HAP-1 (cell line): Measurements from ENCODE around the gene ZNF235.
A peak's percentile ranks its signal among the peaks of the same experiment; 100 is the strongest.
"Not testable (repeated sequence)": the region's sequence is repeated elsewhere in the genome, so short reads cannot be mapped to it uniquely, and the experiment has no call there.

ENCODE experiments used
- DNase-seq, 2 experiments: peaks; one replicate each; pipeline ENCODE4 v3.0.0-alpha.2; 2016 to 2020; ENCODE audit warnings: low spot score in 2 of 2
- H3K27me3 ChIP-seq: fragments of 250-450 bp; sonication (Bioruptor Pico); 2 replicates; pipeline ENCODE4 v1.5.1; 2020; ENCODE audit warnings: low read depth, mild to moderate bottlenecking, moderate library complexity
- H3K36me3 ChIP-seq: fragments of 250-450 bp; sonication (Bioruptor Pico); replicated peaks from 2 replicates; pipeline ENCODE4 v1.5.1; 2020; ENCODE audit warnings: mild to moderate bottlenecking
- H3K4me1 ChIP-seq: fragments of 250-450 bp; sonication (Bioruptor Pico); 2 replicates; pipeline ENCODE4 v1.5.1; 2020; ENCODE audit warnings: mild to moderate bottlenecking
- H3K4me3 ChIP-seq: fragments of 250-450 bp; sonication (Bioruptor Pico); 2 replicates; pipeline ENCODE4 v1.5.1; 2020; ENCODE audit warnings: mild to moderate bottlenecking, moderate library complexity
- H3K9me3 ChIP-seq: fragments of 250-450 bp; sonication (Bioruptor Pico); 2 replicates; pipeline ENCODE4 v1.5.1; 2020; ENCODE audit warnings: mild to moderate bottlenecking, moderate library complexity
- in situ Hi-C: fragments of 300-500 bp; cut with MboI; formaldehyde crosslinking; loops from 3 replicates; pipeline ENCODE4 v1.14.3; 2020; ENCODE audit warnings: low sequenced_read_pairs, inconsistent platforms, mixed read lengths

ZNF235 gene

GRCh38 chr19:44304659-44305193, at the start of gene ZNF235:
ZNF235 (minus strand) TSS chr19:44305025; CDS start chr19:44303404, 1,621 bp downstream.
- Histone ChIP-seq H3K36me3 (0 out of 2 replicates have a peak, but pooled peaks cover 3% of the 10 kb centered on the region), H3K9me3 (no peaks in the 10 kb centered on the region), H3K4me3 (peak within 1 kb of the TSS; percentile 75), H3K27me3 (no peaks in the 10 kb centered on the region), H3K4me1 (peaks cover 6% of the 10 kb centered on the region)
- in situ Hi-C loops: no loop called here
- DNase-seq: peak; percentile 88 to 89

- H3K4me1 ChIP-seq: no peaks in the 10 kb centered on the region
- in situ Hi-C loops: no loop called here
- peaks cover 6% of the 10 kb centered on the region for H3K9me3 ChIP-seq
- H3K4me3 ChIP-seq: no peak overlapping the region
- no peaks in the 10 kb centered on the region for H3K27me3 ChIP-seq
- DNase-seq: no peak
- no peaks in the 10 kb centered on the region for H3K36me3 ChIP-seq
Measured at GRCh38 chr19:44346556-44346955, 41.7 kb upstream of the ZNF235 start.

- Histone ChIP-seq H3K4me3 (no peak overlapping the region), H3K27me3 (no peaks in the 10 kb centered on the region), H3K9me3 (peaks cover 6% of the 10 kb centered on the region), H3K36me3 (no peaks in the 10 kb centered on the region), H3K4me1 (no peaks in the 10 kb centered on the region)
- no peak for DNase-seq
- in situ Hi-C loops: no loop called here
Measured at GRCh38 chr19:44345959-44346358, 41.1 kb upstream of the ZNF235 start.

GRCh38 chr19:44344255-44344654, 39.4 kb upstream of the ZNF235 start:
- Histone ChIP-seq H3K36me3 (no peaks in the 10 kb centered on the region), H3K9me3 (peaks cover 6% of the 10 kb centered on the region; the same call in 1 of the 2 replicates), H3K27me3 (no peaks in the 10 kb centered on the region), H3K4me3 (no peak overlapping the region), H3K4me1 (no peaks in the 10 kb centered on the region)
- no peak for DNase-seq
- in situ Hi-C loops: no loop called here

GRCh38 chr19:44341794-44342193, 37.0 kb upstream of the ZNF235 start:
- Histone ChIP-seq H3K4me3 (no peak overlapping the region), H3K4me1 (no peaks in the 10 kb centered on the region), H3K36me3 (no peaks in the 10 kb centered on the region), H3K9me3 (no peaks in the 10 kb centered on the region), H3K27me3 (no peaks in the 10 kb centered on the region)
- in situ Hi-C loops: no loop called here
- DNase-seq: no peak

- H3K27me3 ChIP-seq, H3K4me3 ChIP-seq, in situ Hi-C loops, H3K4me1 ChIP-seq, DNase-seq: not testable (repeated sequence)
- Histone ChIP-seq H3K36me3 (peaks cover 38% of the 10 kb centered on the region), H3K9me3 (peaks cover 20% of the 10 kb centered on the region)
Measured at GRCh38 chr19:44334639-44335038, 29.8 kb upstream of the ZNF235 start.

GRCh38 chr19:44332145-44332544, 27.3 kb upstream of the ZNF235 start:
- no peak for DNase-seq
- Histone ChIP-seq H3K36me3 (peaks cover 40% of the 10 kb centered on the region), H3K9me3 (peaks cover 20% of the 10 kb centered on the region), H3K4me1 (no peaks in the 10 kb centered on the region), H3K4me3 (no peak overlapping the region), H3K27me3 (no peaks in the 10 kb centered on the region)
- in situ Hi-C loops: no loop called here

- no peaks in the 10 kb centered on the region for H3K9me3 ChIP-seq
- no peaks in the 10 kb centered on the region for H3K27me3 ChIP-seq
- no peak for DNase-seq
- H3K4me3 ChIP-seq: no peak overlapping the region
- no peaks in the 10 kb centered on the region for H3K4me1 ChIP-seq
- no peaks in the 10 kb centered on the region for H3K36me3 ChIP-seq
- in situ Hi-C loops: no loop called here
Measured at GRCh38 chr19:44315883-44316282, 11.1 kb upstream of the ZNF235 start.

- Histone ChIP-seq H3K4me1 (no peaks in the 10 kb centered on the region), H3K4me3 (no peak overlapping the region), H3K27me3 (no peaks in the 10 kb centered on the region), H3K9me3 (no peaks in the 10 kb centered on the region), H3K36me3 (no peaks in the 10 kb centered on the region)
- in situ Hi-C loops: no loop called here
- DNase-seq: no peak
Measured at GRCh38 chr19:44313231-44313630, 8.4 kb upstream of the ZNF235 start.

GRCh38 chr19:44308011-44308410, 3.2 kb upstream of the ZNF235 start:
- DNase-seq: no peak
- H3K9me3 ChIP-seq: no peaks in the 10 kb centered on the region
- no peaks in the 10 kb centered on the region for H3K27me3 ChIP-seq
- in situ Hi-C loops: no loop called here
- H3K36me3 ChIP-seq: no peaks in the 10 kb centered on the region
- peaks cover 6% of the 10 kb centered on the region for H3K4me1 ChIP-seq
- no peak overlapping the region for H3K4me3 ChIP-seq

GRCh38 chr19:44306283-44306682, 1.5 kb upstream of the ZNF235 start:
- Histone ChIP-seq H3K4me1 (peaks cover 6% of the 10 kb centered on the region), H3K4me3 (no peak overlapping the region)
- in situ Hi-C loops: no loop called here

GRCh38 chr19:44305457-44305856, 632 bp upstream of the ZNF235 start:
- Histone ChIP-seq H3K4me1 (peaks cover 6% of the 10 kb centered on the region), H3K36me3 (0 out of 2 replicates have a peak, but pooled peaks cover 3% of the 10 kb centered on the region), H3K4me3 (no peak overlapping the region), H3K9me3 (no peaks in the 10 kb centered on the region), H3K27me3 (no peaks in the 10 kb centered on the region)
- DNase-seq: no peak
- in situ Hi-C loops: no loop called here

More at GRCh38 chr19:44306283-44306682, 1.5 kb upstream of the ZNF235 start:
- no peaks in the 10 kb centered on the region for H3K9me3 ChIP-seq
- DNase-seq: no peak
- 0 out of 2 replicates have a peak, but pooled peaks cover 3% of the 10 kb centered on the region for H3K36me3 ChIP-seq
- H3K27me3 ChIP-seq: no peaks in the 10 kb centered on the region

- peaks cover 6% of the 10 kb centered on the region for H3K4me1 ChIP-seq
- DNase-seq: peak; percentile 36 to 44
- in situ Hi-C loops: no loop called here
Measured at GRCh38 chr19:44303976-44304568, 753 bp downstream of the ZNF235 start.

GRCh38 chr19:44303320-44303719, 1.5 kb downstream of the ZNF235 start:
- H3K27me3 ChIP-seq: no peaks in the 10 kb centered on the region
- in situ Hi-C loops: no loop called here
- H3K4me3 ChIP-seq: no peak overlapping the region; the same call in 1 of the 2 replicates

More at GRCh38 chr19:44303976-44304568, 753 bp downstream of the ZNF235 start:
- no peaks in the 10 kb centered on the region for H3K9me3 ChIP-seq
- H3K27me3 ChIP-seq: no peaks in the 10 kb centered on the region
- H3K36me3 ChIP-seq: peaks cover 5% of the 10 kb centered on the region
- H3K4me3 ChIP-seq: peak overlapping the region; percentile 75

More at GRCh38 chr19:44303320-44303719, 1.5 kb downstream of the ZNF235 start:
- no peak for DNase-seq
- peaks cover 12% of the 10 kb centered on the region for H3K36me3 ChIP-seq
- peaks cover 6% of the 10 kb centered on the region for H3K4me1 ChIP-seq
- no peaks in the 10 kb centered on the region for H3K9me3 ChIP-seq
